ENCODE measurements around the gene LSM5.

LSM5 gene

DNA sequence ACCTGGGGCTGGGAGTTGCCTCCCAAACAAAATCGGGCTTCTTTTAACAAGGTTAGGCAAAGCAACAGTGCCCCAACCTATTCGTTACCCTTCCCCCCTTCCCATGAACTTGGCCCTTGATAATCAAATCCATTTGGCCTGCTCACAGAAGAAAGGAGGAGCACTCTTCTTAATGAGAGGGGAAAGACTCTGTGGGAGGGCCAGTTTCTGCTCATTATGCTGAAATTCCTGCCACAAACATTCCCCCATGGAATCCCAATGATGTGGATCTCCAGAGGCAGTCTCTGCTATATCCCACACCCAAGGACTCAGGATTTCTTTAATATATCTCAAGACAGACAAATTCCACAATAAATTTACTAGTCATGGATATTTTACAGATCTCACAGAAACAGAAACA, 43.0 kb downstream of the LSM5 start:
- no peak for DNase-seq (ENCODE audit: extremely low spot score)
- TF ChIP-seq, protein P1, sequence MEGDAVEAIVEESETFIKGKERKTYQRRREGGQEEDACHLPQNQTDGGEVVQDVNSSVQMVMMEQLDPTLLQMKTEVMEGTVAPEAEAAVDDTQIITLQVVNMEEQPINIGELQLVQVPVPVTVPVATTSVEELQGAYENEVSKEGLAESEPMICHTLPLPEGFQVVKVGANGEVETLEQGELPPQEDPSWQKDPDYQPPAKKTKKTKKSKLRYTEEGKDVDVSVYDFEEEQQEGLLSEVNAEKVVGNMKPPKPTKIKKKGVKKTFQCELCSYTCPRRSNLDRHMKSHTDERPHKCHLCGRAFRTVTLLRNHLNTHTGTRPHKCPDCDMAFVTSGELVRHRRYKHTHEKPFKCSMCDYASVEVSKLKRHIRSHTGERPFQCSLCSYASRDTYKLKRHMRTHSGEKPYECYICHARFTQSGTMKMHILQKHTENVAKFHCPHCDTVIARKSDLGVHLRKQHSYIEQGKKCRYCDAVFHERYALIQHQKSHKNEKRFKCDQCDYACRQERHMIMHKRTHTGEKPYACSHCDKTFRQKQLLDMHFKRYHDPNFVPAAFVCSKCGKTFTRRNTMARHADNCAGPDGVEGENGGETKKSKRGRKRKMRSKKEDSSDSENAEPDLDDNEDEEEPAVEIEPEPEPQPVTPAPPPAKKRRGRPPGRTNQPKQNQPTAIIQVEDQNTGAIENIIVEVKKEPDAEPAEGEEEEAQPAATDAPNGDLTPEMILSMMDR (IDR thresholded peaks at IDR 0.05; ENCODE audit: control extremely low read depth, extremely low read depth, low read depth, missing control alignments): no peak
- POLR2A ChIA-PET: no interaction called here
- CTCF ChIA-PET: interaction anchor here (1.0 kb wide), 1 partner anchor 32 kb away, joined by 3 read pairs; no protein-coding TSS in a partner anchor

DNA sequence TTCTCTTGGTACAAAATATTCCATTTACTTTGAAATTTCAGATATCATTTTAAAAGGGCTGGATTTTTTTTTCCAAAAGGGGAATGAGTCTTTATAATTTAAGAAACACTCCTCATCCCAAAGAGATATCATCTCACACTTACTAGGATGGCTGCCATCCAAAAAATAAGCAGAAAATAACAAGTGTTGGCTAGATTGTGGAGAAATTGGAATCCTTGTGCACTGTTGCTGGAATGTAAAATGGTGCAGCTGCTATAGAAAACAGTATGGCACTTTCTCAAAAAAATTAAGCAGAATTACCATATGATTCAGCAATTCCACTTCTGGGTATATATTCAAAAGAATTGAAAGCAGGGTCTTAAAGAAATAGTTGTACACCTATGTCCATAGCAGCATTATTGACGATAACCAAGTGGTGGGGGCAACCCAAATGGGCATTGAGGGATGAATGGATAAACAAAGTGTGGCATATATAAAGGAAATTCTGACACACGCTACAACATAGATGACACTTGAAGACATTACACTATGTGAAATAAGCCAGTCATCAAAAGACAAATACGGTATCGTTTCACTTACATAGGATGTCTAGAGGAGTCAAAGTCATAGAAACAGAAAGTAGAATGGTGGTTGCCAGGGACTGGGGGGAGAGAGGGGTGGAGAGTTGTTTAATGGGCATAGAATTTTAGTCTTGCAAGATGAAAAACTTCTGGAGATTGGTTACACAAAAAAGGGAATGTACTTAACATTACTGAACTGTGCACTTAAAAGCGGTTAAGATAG, 53.8 kb downstream of the LSM5 start:
- ChIA-PET POLR2A (no interaction called here), CTCF (no interaction called here)
- TF ChIP-seq, protein P1 (IDR thresholded peaks at IDR 0.05; ENCODE audit: control extremely low read depth, extremely low read depth, low read depth, missing control alignments): no peak
- DNase-seq (ENCODE audit: extremely low spot score): no peak

All from GM10248 (cell line).